Stimulated activated CD8-positive, alpha-beta memory T cell treated with anti-CD3 and anti-CD28 coated beads, Interleukin-4, amount 100 ng/mL, for 48 hours (primary cell): ENCODE results near the gene FARP1.

Source experiments
- DNase-seq: peaks from one replicate; pipeline ENCODE4 v3.0.0-alpha.2; 2020

The FARP1 gene

DNA sequence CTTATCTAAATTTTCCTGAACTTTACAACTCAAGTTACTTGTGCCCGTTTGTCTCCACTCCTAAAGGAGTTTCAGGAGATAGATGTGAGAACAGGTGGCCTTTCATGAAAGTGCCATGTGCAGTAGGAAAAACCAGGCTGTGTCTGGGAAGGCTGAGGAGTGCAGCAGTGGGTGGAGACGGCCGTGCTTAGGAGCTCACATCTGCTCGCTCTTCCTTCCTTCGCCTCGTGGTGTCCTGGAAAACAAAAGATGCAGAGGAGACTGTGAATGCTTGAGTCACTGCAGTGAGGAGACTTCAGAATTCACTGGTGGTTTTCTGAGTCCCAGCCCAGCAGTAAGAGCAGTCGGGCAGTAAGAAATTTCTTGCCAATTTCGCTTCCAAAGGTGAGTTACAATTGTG is 172.6 kb downstream of the FARP1 start:
- no peak for DNase-seq

DNA sequence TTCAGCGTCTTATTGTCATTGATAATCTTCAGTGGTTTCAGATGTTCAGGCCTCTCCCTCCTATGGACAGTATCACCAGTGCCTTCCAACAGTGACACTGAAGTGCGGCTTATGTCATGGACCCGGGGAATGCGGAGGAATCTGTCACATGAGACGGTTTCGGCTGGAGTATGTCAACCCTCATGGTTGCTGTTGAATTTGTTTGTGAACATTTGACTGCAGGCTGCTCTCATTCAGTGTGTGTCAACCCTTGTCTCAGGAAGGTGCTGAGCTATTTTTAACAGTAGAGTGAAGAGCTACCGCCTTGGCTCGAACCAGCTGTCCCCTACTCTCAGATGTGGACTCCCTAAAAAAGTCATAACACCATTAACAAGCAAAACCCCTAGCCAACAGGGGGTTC is 173.0 kb downstream of the FARP1 start:
- DNase-seq, result no peak

DNA sequence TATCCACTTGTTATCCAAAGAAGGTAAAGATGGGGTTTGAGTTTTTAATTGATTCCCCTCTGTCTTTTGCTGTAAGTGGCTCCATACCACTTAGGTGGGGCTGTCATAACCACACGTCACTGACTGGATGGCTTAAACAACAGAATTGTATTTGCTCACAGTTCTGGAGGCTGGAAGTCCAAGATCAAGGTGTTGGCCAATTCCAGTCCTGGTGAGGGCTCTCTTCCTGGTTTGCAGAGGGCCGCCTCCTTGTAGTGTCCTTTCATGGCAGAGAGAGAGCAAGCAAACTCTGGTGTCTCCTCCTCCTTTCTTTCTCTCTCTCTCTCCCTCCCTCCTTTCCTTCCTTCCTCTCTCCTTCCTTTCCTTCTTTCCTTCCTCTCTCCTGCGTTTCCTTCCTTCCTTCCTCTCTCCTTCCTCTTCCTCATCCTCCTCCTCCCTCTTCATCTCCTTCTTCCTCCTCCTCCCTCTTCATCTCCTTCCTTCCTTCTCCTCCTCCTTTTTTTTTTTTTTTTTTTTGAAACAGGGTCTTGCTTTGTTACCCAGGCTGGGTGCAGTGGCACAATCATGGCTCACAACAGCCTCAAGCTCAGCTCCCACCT is 174.8 kb downstream of the FARP1 start:
- no peak for DNase-seq

DNA sequence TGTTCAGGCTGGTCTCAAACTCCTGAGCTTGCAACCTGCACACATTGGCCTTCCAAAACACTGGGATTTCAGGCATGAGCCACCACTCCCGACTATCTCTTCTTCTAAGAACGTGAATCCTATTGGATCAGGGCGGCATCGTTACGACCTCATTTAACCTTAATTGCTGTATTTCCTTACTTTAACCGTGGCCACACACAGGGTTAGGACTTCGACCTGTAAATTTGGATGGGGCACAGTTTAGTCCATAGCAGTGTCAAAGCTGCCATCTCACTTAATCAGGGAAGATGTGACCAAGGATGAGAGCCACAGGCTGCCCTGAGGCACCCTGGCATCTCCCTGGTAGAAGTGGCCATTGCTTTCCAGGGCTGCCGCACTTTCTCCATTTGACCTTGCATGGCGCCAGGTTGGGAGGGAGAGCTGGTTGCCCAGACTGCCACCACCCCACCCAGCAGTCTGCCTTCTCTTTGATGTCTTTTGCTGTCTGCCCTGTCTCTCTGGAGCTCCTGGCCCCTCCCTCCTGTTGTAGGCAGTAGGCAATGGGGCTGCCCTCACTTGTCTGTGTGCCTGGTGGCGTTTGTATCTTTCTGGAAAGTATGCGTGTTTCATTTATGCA is 175.5 kb downstream of the FARP1 start:
- no peak for DNase-seq

DNA sequence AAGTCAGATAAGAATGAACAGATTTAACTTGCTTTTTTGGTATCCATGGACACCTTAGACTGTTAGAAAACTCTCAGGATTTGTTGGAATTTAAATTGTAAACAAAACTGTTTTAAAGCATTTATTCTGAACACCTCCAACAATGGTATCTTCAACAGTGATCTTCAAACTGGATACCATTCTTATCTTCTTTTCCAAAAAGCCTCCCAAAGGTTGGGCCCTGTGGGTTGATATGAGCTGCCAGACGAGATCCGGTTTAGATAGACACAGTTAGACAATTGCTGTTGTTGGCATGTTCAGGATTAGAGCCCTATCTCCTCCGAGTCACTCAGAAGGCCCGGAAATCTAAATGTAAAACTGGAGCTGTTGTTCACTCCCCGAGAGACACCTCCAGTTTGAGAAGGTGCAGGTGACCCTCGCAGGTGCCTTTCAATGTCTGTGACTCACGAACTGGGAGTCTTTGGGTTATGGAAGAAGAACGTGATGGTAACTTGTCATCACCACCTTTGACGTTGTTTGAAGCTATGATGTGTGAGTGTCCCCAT is 177.7 kb downstream of the FARP1 start:
- no peak for DNase-seq

DNA sequence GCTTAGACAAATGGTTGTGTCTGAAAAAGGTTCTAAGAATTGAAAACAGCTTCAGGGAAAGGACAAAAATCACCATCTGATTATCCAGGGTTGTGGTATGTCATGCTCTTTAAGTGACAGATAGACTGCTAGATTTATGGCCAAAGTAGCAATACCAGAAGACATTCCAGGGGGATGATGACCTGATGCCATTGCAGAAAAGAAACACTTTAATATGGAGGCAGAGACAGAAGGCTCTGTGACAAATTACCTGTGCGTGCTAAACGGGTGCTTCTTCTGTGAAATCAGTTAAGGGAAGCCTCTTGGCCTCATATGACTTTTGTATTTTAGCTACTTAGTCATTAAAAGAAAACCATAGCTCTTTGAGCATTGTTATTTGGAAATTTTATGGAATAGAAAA is 178.5 kb downstream of the FARP1 start:
- DNase-seq, result no peak

DNA sequence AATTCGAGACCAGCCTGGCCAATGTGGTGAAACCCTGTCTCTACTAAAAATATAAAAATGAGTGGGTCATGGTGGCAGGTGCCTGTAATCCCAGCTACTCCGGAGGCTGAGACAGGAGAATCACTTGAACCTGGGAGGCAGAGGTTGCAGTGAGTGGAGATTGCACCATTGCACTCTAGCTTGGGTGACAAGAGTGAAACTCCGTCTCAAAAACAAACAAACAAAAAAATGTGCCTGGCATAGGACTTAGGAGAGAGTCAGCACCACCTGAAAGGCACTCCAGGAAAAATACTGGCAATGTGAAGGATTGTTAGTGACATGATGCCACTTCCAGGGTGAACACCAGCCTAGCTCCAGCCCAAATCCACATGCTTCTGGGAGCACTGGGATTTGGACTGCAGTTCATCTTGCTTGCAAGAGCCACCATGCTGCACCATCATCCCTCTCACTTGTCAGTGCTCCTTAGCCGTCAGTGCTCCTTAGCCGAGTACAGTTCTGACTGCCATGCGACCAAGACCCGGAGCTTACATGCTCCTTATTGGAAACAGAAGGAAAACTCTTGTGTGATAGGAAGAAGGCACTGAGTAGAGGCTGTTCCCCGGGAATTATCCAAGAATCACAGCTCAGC is 179.3 kb downstream of the FARP1 start:
- no peak for DNase-seq

DNA sequence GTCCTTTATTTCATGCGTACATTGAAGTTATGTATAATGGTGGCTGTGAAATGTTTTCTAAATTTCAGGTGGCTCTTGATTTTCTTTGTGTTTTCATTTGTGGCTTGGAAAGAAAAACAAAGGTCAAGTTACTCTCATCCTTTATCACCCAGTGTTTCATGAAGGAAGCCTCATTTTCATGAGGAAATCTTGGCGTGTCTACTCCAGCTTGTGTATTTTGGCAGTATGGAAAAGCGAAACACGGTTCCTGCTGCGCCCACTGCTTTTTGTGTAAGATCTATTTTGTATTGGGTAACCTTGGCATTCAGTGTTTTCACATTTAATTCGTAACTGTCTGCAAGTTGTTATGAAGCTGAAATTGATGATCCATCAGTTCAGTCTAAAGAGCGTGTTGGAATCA is 181.2 kb downstream of the FARP1 start:
- DNase-seq, result no peak

DNA sequence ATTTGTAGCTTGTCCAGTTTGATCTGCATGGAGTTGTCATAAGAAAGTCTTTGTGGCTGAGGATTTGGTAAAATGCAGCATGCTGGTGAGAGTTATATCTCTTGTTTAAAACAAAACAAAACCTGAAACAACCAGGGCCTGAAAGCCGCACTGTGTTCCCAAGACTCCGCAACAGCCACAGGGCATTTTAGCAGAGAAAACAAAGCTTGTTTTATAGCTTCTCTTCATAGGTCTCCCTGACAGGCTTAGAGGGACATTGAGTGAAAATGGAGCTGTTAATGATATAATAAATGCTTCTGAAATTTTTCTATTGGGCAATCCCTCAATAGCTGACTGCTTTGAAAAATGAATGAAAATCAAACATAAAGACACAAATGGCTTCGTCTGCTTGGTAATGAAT is 182.8 kb downstream of the FARP1 start:
- DNase-seq, result no peak

DNA sequence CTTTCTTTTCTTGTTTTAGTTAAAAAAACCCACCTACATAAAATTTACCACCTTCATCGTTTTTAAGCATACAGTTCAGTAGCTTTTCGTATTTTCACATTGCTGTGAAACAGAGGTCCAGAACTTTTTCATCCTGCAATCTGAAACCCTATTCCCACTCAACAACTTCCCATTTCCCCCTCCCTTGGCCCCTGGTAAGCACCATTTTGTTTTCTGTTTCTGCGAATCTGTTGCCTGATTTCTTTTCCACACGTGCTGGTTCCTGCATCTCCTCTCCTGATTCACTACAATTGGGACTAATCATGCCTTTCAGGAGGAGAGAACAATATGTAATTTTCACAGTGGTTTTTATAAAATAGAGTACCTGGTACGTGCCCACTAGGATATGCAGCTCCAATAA is 183.4 kb downstream of the FARP1 start:
- no peak for DNase-seq

DNA sequence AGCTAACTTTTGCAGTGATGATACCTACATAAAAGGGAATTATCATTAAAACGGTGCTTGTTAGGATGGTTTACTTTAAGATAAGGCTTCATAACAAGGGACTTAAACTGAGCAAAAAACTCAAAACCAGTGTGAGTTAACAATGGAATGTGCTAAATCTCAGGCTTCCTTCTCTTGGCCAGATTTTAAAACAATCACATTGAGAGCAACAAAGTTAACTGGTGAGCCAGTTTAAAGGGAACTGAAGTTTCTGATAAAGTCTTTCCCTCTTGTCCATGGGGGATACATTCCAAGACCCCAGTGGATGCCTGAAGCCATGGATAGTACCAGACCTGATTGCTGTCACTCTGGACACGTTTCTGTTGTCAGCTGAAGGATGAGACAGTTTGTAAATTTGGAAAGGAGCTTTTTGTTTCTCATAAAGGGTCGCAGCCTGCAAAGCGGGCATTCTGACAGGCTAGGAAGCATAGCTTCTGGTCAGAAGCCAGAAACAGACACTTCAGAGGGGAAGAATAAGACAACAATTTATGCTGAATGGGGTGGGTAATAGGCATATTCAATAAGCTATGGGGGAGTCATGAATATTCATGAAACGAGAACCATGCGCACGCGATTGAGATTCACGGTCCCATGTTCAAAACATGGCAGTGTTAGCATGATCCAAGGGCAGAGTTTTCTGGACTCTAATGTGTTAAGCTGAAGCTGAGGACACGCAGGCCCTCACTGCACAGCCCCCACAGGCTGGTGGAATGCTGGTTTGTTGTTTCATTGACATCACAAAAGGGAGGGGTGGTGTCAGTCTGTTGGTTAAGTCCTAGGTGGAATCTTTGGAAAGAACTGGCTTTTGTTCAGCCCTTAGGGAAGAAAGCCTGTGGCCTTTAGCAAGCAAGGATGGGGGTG is 184.7 kb downstream of the FARP1 start:
- DNase-seq, result no peak

DNA sequence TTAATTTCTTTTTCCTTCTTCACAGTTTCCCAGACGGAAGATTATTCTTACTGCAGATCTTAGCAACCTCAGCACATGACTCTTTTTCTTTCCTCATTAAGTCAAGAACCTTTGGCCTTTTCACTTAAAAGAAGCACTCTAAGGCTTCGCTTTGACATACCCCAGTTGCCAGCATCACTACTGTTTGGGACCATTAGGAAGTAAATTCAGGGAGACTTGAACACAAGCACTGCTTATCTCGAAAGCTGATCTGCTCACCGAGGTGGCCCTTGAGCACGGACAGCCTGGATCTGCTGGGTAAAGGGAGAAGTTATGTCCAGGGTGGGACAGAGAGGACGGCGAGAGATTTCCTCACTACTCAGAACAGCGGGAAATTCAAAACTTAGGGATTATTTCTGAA is 185.6 kb downstream of the FARP1 start:
- no peak for DNase-seq

DNA sequence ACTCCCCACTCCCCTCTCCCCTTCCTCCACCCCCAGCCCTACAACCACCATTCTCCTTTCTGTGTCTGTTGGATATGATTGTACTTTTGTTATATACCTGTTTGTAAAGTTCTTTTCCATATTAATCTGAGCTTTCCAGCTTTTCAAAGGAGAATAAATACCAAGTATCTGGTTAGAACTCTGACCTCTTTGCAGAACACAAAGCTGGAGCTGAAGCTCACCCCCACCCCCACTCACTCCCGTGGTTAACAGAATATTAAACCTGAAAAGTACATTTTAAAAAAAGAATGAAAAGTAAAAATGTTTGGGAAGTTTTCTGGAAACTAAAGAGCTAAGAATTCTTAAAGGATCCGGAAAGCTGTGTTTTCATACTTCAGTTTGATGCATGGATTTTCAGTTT is 189.3 kb downstream of the FARP1 start:
- DNase-seq, result no peak

DNA sequence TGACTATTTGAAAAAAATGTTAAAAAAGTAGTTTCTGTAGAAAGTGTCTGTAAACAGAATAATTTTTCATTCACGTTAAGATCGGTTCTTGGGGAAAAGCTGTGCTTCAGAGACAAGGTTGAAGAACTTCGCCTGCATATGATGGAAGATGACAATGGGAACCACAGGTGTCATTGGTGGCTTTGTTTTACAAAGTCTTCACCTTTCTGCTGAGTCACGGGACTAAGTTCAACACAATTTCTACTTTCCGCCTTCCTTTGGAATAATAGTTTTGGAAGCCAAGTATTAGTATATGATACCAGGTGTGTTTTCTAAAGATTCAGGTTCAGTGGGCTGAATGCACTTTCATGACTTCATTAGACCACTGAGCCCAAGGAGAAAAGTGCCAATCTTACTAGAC is 189.8 kb downstream of the FARP1 start:
- no peak for DNase-seq

DNA sequence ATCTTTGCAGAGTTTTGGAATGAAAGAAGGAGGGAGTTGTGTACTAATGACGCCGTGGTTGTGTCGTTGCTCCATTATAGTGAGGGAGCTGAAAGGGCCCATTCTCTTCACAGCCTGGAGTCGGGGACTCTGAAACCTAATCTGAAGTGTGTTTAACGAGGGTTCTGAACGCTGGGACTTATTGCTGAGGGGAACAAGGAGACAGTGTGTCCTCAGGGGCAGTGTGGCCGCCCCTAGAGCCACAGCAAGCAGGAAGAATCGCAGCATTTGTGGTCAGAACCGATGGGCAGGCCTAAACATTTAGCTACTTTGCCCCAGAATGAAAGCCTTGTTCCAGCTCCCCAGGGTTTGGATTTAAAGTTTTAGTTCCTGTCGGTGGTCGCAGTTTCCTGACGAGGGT is 190.6 kb downstream of the FARP1 start:
- DNase-seq, result no peak

DNA sequence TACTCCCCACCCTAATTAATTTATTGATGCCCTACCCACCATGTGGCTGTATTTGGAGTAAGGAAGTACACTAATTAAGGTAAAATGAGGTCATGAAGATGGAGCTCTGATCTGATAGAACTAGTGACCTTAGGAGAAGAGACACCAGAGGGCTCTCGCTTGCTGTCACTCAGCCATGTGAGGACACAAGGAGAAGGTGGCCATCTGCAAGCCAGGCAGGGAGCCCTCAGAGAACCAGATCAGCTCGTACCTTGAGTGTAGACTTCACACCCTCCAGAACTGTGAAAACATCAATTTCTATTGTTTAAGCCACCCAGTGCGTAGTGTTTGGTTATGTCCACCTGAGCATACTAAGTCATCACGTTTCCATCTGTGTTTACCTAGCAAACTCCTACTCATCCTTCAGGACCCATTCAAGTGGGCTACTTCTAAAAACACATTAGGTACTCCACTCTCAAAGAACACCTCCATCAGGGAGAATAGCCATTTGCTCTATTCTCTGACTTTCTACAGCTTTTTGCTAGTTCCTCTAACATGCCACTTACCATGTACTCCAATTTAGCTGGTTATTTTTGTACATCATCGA is 191.8 kb downstream of the FARP1 start:
- no peak for DNase-seq

DNA sequence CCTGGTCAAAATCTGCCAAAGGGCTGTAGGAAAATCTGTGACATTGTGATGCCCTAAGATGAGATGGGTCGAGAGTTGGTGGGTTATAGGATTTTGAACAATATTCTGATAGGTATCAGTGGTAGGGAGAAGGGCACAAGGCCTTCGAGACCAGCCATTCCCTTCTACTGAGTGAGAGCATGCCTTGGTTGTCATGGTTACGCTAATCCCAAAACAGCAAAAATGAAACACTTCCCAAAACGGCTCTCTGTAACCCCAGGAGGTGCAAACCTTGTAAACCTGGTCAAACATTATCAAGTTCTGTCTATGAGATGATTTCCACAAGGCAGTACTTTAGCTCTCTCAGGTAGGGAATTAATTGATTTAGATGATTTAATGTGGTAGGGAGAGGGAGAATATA is 192.8 kb downstream of the FARP1 start:
- no peak for DNase-seq

DNA sequence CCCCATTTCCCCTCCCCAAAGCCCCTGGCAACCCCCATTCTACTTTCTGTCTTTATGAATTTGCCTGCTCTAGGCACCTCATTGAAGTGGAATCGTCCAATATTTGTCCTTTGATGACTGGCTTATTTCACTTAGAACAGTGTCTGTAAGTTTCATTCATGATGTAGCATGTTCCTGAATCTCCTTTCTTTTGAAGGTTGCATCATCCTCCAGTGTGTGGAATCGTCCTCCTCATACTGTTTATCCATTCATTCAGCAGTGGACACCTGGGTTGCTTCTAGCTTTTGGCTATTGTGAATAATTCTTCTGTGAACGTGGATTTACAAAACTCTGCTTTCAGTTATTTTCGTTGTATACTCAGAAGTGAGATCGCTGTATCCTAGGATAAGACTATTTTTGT is 195.4 kb downstream of the FARP1 start:
- DNase-seq, result no peak

DNA sequence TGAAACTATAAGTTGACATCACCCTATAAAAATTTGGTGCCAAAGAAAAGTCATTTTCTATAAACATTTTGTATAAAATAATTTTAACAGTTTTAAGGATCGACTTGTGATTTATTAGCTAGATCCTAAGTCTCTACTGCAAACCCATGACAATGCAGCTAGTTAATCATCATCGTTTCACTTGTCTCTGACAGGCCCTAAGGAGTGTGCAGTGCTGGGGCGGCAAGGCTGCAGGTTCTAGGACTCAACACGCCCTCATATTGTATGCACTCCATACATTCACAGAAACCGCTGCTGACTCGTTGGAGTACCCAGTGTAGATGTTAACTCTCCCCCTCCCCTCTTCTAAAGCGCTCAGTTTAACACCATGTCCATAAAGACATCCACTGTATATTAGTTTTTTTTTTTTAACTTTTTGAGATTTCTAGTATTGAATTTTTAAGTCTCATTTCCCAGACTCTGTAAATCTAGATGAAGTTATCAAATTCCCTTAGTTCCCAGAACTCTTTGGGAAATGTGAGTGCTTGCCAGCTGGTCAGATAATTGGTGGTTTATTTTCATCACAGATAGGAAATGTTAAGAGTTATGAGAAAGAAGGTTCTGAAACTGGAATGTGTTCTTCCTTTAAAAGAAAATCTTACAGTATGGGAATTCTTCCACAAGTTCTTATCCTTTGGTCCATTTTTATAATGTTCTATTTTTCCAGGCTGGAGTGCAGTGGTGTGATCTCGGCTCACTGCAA is 197.0 kb downstream of the FARP1 start:
- no peak for DNase-seq

DNA sequence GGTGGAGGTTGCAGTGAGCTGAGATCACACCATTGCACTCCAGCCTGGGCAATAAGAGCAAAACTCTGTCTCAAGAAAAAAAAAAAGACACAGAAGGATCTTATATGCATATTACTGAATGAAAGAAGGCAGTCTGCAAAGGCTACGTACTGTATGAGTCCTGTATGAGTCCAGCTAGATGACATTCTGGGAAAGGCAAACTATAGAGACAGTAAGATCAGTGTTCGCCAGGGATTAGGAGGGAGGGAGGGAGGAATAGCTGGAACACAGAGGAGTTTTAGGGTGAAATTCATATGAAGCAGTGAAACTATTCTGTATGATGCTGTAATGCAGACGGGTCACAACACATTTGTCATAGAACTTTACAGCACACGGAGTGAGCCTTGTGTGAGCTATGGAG is 200.1 kb downstream of the FARP1 start:
- DNase-seq, result no peak

DNA sequence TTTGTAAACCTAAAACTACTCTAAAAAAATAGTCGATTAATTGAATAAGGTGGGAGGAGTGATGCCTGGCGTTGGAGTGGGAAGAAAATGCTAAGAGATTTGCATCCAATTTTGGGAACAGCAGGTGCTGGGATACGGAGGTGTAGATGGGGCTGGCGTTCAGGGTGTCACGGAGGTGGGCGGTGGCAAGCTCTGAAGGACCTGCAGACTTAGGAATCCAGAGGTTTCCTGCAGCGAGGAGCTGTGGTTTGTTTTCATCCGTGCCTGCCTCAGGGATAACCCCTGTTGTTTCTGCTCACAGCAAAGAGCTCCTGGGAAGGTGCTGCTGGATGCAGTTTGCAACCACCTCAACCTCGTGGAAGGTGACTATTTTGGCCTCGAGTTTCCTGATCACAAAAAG is 200.6 kb downstream of the FARP1 start:
- DNase-seq, result no peak

DNA sequence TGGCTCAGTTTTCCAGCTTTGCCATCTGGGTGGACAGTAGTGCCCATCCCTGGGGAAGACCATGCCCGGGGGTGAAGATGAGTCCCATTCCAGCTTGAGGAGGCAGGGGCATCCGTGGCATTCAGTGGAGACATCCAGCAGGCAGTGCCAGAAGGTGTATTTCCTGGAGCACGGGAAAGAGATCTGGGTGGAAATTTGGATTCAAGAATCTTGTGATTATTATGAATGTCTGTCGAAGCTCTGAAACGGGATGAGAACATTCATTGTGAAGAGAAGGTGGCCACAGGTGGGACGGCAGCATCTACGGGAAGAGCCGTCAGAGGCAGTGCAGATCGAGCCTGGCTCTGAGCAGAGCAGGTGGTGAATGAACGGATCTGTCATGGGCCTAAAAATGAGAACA is 201.5 kb downstream of the FARP1 start:
- no peak for DNase-seq
